ENCODE data around the gene POTEF. TPM values are rescaled to one million over a fixed set of nuclear protein-coding genes. Genes with fewer than 3 reads are reported as not detected.
"Not testable (repeated sequence)": the region's sequence is repeated elsewhere in the genome, so short reads cannot be mapped to it uniquely, and the experiment has no call there.

The POTEF gene
- total RNA-seq, 2 experiments from 2014 or later, result not detected

- intact Hi-C loops (cut with micrococcal nuclease), result loop anchor here (10.0 kb wide), 1 partner anchor 177 kb away; no protein-coding TSS in a partner anchor
- CTCF ChIA-PET; H3K4me3 Mint-ChIP-seq; H3K27ac Mint-ChIP-seq; H3K27me3 Mint-ChIP-seq (ENCODE audit: low read depth); H3K9me3 Mint-ChIP-seq; H3K4me1 Mint-ChIP-seq (ENCODE audit: low read depth); DNase-seq: not testable (repeated sequence)
- peaks cover 12% of the 10 kb centered on the region for H3K36me3 Mint-ChIP-seq (ENCODE audit: low read depth)
Measured at GRCh38 chr2:130157825-130158514, 28.9 kb upstream of the POTEF start.

GRCh38 chr2:130157354-130157753 lies 28.3 kb upstream of the POTEF start:
- intact Hi-C loops (cut with micrococcal nuclease), result loop anchor here (10.0 kb wide), 1 partner anchor 177 kb away; no protein-coding TSS in a partner anchor
- H3K4me1 Mint-ChIP-seq (ENCODE audit: low read depth); H3K27me3 Mint-ChIP-seq (ENCODE audit: low read depth); DNase-seq; CTCF ChIA-PET; H3K9me3 Mint-ChIP-seq; H3K27ac Mint-ChIP-seq; H3K4me3 Mint-ChIP-seq: not testable (repeated sequence)
- peaks cover 14% of the 10 kb centered on the region for H3K36me3 Mint-ChIP-seq (ENCODE audit: low read depth)

- H3K27me3 Mint-ChIP-seq (ENCODE audit: low read depth), result no peaks in the 10 kb centered on the region
- intact Hi-C loops (cut with micrococcal nuclease), result loop anchor here (10.0 kb wide), 1 partner anchor 178 kb away; no protein-coding TSS in a partner anchor
- no peak overlapping the region for H3K27ac Mint-ChIP-seq
- H3K36me3 Mint-ChIP-seq (ENCODE audit: low read depth), result peaks cover 14% of the 10 kb centered on the region
- H3K4me1 Mint-ChIP-seq (ENCODE audit: low read depth), result no peaks in the 10 kb centered on the region
- H3K4me3 Mint-ChIP-seq, result no peak overlapping the region
- DNase-seq, result no peak
- no peaks in the 10 kb centered on the region for H3K9me3 Mint-ChIP-seq
- CTCF ChIA-PET, result no interaction called here
Measured at GRCh38 chr2:130156624-130157004, 27.6 kb upstream of the POTEF start.

- H3K27ac Mint-ChIP-seq; H3K27me3 Mint-ChIP-seq (ENCODE audit: low read depth); H3K4me3 Mint-ChIP-seq; DNase-seq; H3K4me1 Mint-ChIP-seq (ENCODE audit: low read depth); H3K9me3 Mint-ChIP-seq; CTCF ChIA-PET: not testable (repeated sequence)
- intact Hi-C loops (cut with micrococcal nuclease), result loop anchor here (10.0 kb wide), 1 partner anchor 179 kb away; no protein-coding TSS in a partner anchor
- H3K36me3 Mint-ChIP-seq (ENCODE audit: low read depth), result peaks cover 14% of the 10 kb centered on the region
Measured at GRCh38 chr2:130155956-130156623, 27.1 kb upstream of the POTEF start.

GRCh38 chr2:130154773-130155765 lies 26.0 kb upstream of the POTEF start:
- Mint-ChIP-seq H3K4me1 (ENCODE audit: low read depth) (no peaks in the 10 kb centered on the region), H3K27ac (no peak overlapping the region), H3K9me3 (no peaks in the 10 kb centered on the region), H3K4me3 (no peak overlapping the region), H3K36me3 (ENCODE audit: low read depth) (peaks cover 13% of the 10 kb centered on the region), H3K27me3 (ENCODE audit: low read depth) (no peaks in the 10 kb centered on the region)
- CTCF ChIA-PET, result no interaction called here
- DNase-seq, result no peak
- intact Hi-C loops (cut with micrococcal nuclease), result loop anchor here (10.0 kb wide), 1 partner anchor 180 kb away; no protein-coding TSS in a partner anchor

- CTCF ChIA-PET; H3K4me1 Mint-ChIP-seq (ENCODE audit: low read depth); H3K27me3 Mint-ChIP-seq (ENCODE audit: low read depth); H3K9me3 Mint-ChIP-seq; DNase-seq; H3K4me3 Mint-ChIP-seq; H3K27ac Mint-ChIP-seq: not testable (repeated sequence)
- peaks cover 13% of the 10 kb centered on the region for H3K36me3 Mint-ChIP-seq (ENCODE audit: low read depth)
- intact Hi-C loops (cut with micrococcal nuclease), result loop anchor here (10.0 kb wide), 1 partner anchor 180 kb away; no protein-coding TSS in a partner anchor
Measured at GRCh38 chr2:130154423-130154770, 25.4 kb upstream of the POTEF start.

- CTCF ChIA-PET, result not testable (repeated sequence)
- intact Hi-C loops (cut with micrococcal nuclease), result loop anchor here (10.0 kb wide), 1 partner anchor 181 kb away; no protein-coding TSS in a partner anchor
Measured at GRCh38 chr2:130153721-130154422, 24.9 kb upstream of the POTEF start.

GRCh38 chr2:130152816-130153595 lies 24.0 kb upstream of the POTEF start:
- CTCF ChIA-PET, result no interaction called here
- no peaks in the 10 kb centered on the region for H3K4me1 Mint-ChIP-seq (ENCODE audit: low read depth)
- H3K9me3 Mint-ChIP-seq, result no peaks in the 10 kb centered on the region

More at GRCh38 chr2:130153721-130154422, 24.9 kb upstream of the POTEF start:
- not testable (repeated sequence) for H3K4me3 Mint-ChIP-seq; DNase-seq; H3K4me1 Mint-ChIP-seq (ENCODE audit: low read depth); H3K27ac Mint-ChIP-seq; H3K27me3 Mint-ChIP-seq (ENCODE audit: low read depth); H3K9me3 Mint-ChIP-seq
- peaks cover 13% of the 10 kb centered on the region for H3K36me3 Mint-ChIP-seq (ENCODE audit: low read depth)

GRCh38 chr2:130152136-130152815 lies 23.3 kb upstream of the POTEF start:
- peaks cover 10% of the 10 kb centered on the region for H3K36me3 Mint-ChIP-seq (ENCODE audit: low read depth)
- H3K27me3 Mint-ChIP-seq (ENCODE audit: low read depth); H3K9me3 Mint-ChIP-seq; DNase-seq; H3K27ac Mint-ChIP-seq; H3K4me3 Mint-ChIP-seq; H3K4me1 Mint-ChIP-seq (ENCODE audit: low read depth); CTCF ChIA-PET: not testable (repeated sequence)
- intact Hi-C loops (cut with micrococcal nuclease), result loop anchor here (10.0 kb wide), 1 partner anchor 183 kb away; no protein-coding TSS in a partner anchor

More at GRCh38 chr2:130152816-130153595, 24.0 kb upstream of the POTEF start:
- no peak for DNase-seq
- Mint-ChIP-seq H3K27me3 (ENCODE audit: low read depth) (no peaks in the 10 kb centered on the region), H3K4me3 (no peak overlapping the region), H3K36me3 (ENCODE audit: low read depth) (peaks cover 10% of the 10 kb centered on the region), H3K27ac (no peak overlapping the region)
- intact Hi-C loops (cut with micrococcal nuclease), result loop anchor here (10.0 kb wide), 1 partner anchor 182 kb away; no protein-coding TSS in a partner anchor

- H3K9me3 Mint-ChIP-seq; H3K4me1 Mint-ChIP-seq (ENCODE audit: low read depth); H3K27ac Mint-ChIP-seq; H3K27me3 Mint-ChIP-seq (ENCODE audit: low read depth); DNase-seq; CTCF ChIA-PET; H3K4me3 Mint-ChIP-seq: not testable (repeated sequence)
- peaks cover 10% of the 10 kb centered on the region for H3K36me3 Mint-ChIP-seq (ENCODE audit: low read depth)
- intact Hi-C loops (cut with micrococcal nuclease), result loop anchor here (10.0 kb wide), 1 partner anchor 184 kb away; no protein-coding TSS in a partner anchor
Measured at GRCh38 chr2:130151145-130151512, 22.1 kb upstream of the POTEF start.

All from activated naive CD4-positive, alpha-beta T cell treated with anti-CD3 and anti-CD28 coated beads for 36 hours (primary cell).